ENCODE measurements around the gene WFDC11.
A peak's percentile ranks its signal among the peaks of the same experiment; 100 is the strongest.
"Not testable (repeated sequence)": the region's sequence is repeated elsewhere in the genome, so short reads cannot be mapped to it uniquely, and the experiment has no call there.

Gene WFDC11

GRCh38 chr20:45670139-45670538 lies at the start of gene WFDC11:
Gene WFDC11, minus strand, starts transcription at chr20:45670239. Its CDS starts 19,639 bp downstream, at chr20:45650600.
- DNase-seq = no peak

- not testable (repeated sequence) for DNase-seq
Measured at GRCh38 chr20:45716141-45716688, 46.2 kb upstream of the WFDC11 start.

- DNase-seq = no peak
Measured at GRCh38 chr20:45704969-45705637, 35.1 kb upstream of the WFDC11 start, which contains the start of gene WFDC10B. Gene WFDC10B, minus strand, starts transcription at chr20:45705019. Its CDS starts 19,027 bp downstream, at chr20:45685992.

GRCh38 chr20:45701873-45702272 lies 31.8 kb upstream of the WFDC11 start, which contains the start of gene WFDC13:
Gene WFDC13, plus strand, starts transcription at chr20:45702038. Its CDS starts 86 bp downstream, at chr20:45702124.
- no peak for DNase-seq

- no peak for DNase-seq
Measured at GRCh38 chr20:45701104-45701503, 31.1 kb upstream of the WFDC11 start.

GRCh38 chr20:45695496-45695895 lies 25.5 kb upstream of the WFDC11 start:
- DNase-seq = no peak

- DNase-seq = not testable (repeated sequence)
Measured at GRCh38 chr20:45693346-45693745, 23.3 kb upstream of the WFDC11 start.

- DNase-seq = no peak
Measured at GRCh38 chr20:45685896-45686295, 15.9 kb upstream of the WFDC11 start.

GRCh38 chr20:45679650-45680049 lies 9.6 kb upstream of the WFDC11 start:
- no peak for DNase-seq

- DNase-seq = no peak
Measured at GRCh38 chr20:45672765-45673164, 2.7 kb upstream of the WFDC11 start.

- not testable (repeated sequence) for DNase-seq
Measured at GRCh38 chr20:45657038-45657437, 13.0 kb downstream of the WFDC11 start.

- peak; percentile 15 to 47 for DNase-seq
Measured at GRCh38 chr20:45651726-45652125, 18.3 kb downstream of the WFDC11 start.

- no peak for DNase-seq
Measured at GRCh38 chr20:45649312-45649863, 20.7 kb downstream of the WFDC11 start.

GRCh38 chr20:45647441-45648050 lies 22.5 kb downstream of the WFDC11 start:
- DNase-seq = no peak

- DNase-seq = no peak
Measured at GRCh38 chr20:45646875-45647274, 23.2 kb downstream of the WFDC11 start.

GRCh38 chr20:45645869-45646268 lies 24.2 kb downstream of the WFDC11 start:
- DNase-seq = not testable (repeated sequence)

GRCh38 chr20:45641076-45641475 lies 29.0 kb downstream of the WFDC11 start:
- not testable (repeated sequence) for DNase-seq

- no peak for DNase-seq
Measured at GRCh38 chr20:45639687-45640086, 30.4 kb downstream of the WFDC11 start.

- DNase-seq = no peak
Measured at GRCh38 chr20:45636513-45636912, 33.5 kb downstream of the WFDC11 start.

- DNase-seq = no peak
Measured at GRCh38 chr20:45631184-45631583, 38.9 kb downstream of the WFDC11 start, which contains the start of gene WFDC9. Gene WFDC9, minus strand, starts transcription at chr20:45631284. Its CDS starts 21,103 bp downstream, at chr20:45610181.

GRCh38 chr20:45630371-45630770 lies 39.7 kb downstream of the WFDC11 start:
- DNase-seq = no peak

GRCh38 chr20:45629496-45630100 lies 40.4 kb downstream of the WFDC11 start, which contains the start of gene WFDC10A:
Gene WFDC10A, plus strand, starts transcription at chr20:45629739. Its CDS starts 75 bp downstream, at chr20:45629814.
- DNase-seq = peak; percentile 20 to 31

GRCh38 chr20:45626540-45626939 lies 43.5 kb downstream of the WFDC11 start:
- DNase-seq = no peak
